Left lung (tissue), 10 donors: ENCODE data around the gene VAC14. TPM values are rescaled to one million over a fixed set of nuclear protein-coding genes. Genes with fewer than 3 reads are reported as not detected.

Experiments used
- ATAC-seq: fragments of 200-7000 bp; cut with Tn5 transposase; one replicate; pipeline ENCODE4 v1.9.1; 2020; ENCODE audit warnings: moderate library complexity
- DNase-seq, 4 donors: peaks; one replicate each; pipeline ENCODE4 v3.0.0-alpha.2; 2013 to 2020
- H3K27ac ChIP-seq, 2 donors: fragments of 200-600 bp; sonication (generic) in 1 of 2; one replicate each; pipeline versions ENCODE4 v1.5.0 to v1.8.0; 2020 to 2021
- H3K27me3 ChIP-seq, 2 donors: fragments of 200-600 bp; sonication (generic) in 1 of 2; one replicate each; pipeline versions ENCODE4 v1.5.0 to v1.8.0; 2020 to 2021
- H3K36me3 ChIP-seq, 2 donors: fragments of 200-600 bp; sonication (generic) in 1 of 2; one replicate each; pipeline versions ENCODE4 v1.5.0 to v1.8.0; 2020 to 2021
- H3K4me1 ChIP-seq, 2 donors: fragments of 200-600 bp; one replicate each; pipeline ENCODE4 v1.8.0; 2021
- H3K4me3 ChIP-seq, 2 donors: fragments of 200-600 bp; sonication (generic) in 1 of 2; one replicate each; pipeline versions ENCODE4 v1.5.0 to v1.8.0; 2020 to 2021; ENCODE audit warnings: mild to moderate bottlenecking in 1 of 2
- H3K9me3 ChIP-seq, 2 donors: fragments of 200-600 bp; sonication (generic) in 1 of 2; one replicate each; pipeline versions ENCODE4 v1.5.0 to v1.8.0; 2020 to 2021
- intact Hi-C, 2 donors: fragments of 100-400 bp; cut with DNase I; formaldehyde crosslinking; loops; one replicate each; pipeline versions ENCODE4 v1.11.2 to v1.14.2; 2022
- polyA plus RNA-seq, 6 donors: library from polyadenylated mRNA; unstranded; fragments of 120-200 nt; gene quantifications; one replicate each; pipeline ENCODE4 v1.2.1, GENCODE V29; 2013; ENCODE audit not compliant: insufficient read length in 6 of 6
- total RNA-seq, 2 donors: library from RNA; stranded (reverse); fragmentation: NEBNext Ultra II Directional; extraction: Animal tissue kit (Norgen Biotek cat#: 25700); gene quantifications; one replicate each; pipeline ENCODE4 v1.2.1, GENCODE V29; 2021
- TF ChIP-seq, protein P1 (sequence below), 2 donors: fragments of 200-600 bp; sonication (generic) in 1 of 2; IDR thresholded peaks; one replicate each; pipeline versions ENCODE4 v1.5.0 to v1.8.0; 2021; ENCODE audit warnings: antibody characterized with exemption in 2 of 2
- donor health status: DM: no; HTN: yes; CAD: no.
- donor health status: DM: no; HTN: no; CAD: no.

VAC14 gene
- total and polyA plus RNA-seq, 8 donors: 22.2 to 53.2 (median 29.2) TPM

GRCh38 chr16:70786020-70786755 is 14.8 kb downstream of the VAC14 start:
- H3K27me3 ChIP-seq: no peaks in the 10 kb centered on the region
- no peaks in the 10 kb centered on the region for H3K9me3 ChIP-seq
- no peak for ATAC-seq
- peaks cover 4 to 6% of the 10 kb centered on the region in 2 donors for H3K4me1 ChIP-seq
- no peak overlapping the region for H3K4me3 ChIP-seq
- intact Hi-C loops: no loop called here
- DNase-seq: no peak
- no peak overlapping the region for H3K27ac ChIP-seq
- H3K36me3 ChIP-seq: peaks cover 0 to 72% of the 10 kb centered on the region in 2 donors
- TF ChIP-seq, protein P1, sequence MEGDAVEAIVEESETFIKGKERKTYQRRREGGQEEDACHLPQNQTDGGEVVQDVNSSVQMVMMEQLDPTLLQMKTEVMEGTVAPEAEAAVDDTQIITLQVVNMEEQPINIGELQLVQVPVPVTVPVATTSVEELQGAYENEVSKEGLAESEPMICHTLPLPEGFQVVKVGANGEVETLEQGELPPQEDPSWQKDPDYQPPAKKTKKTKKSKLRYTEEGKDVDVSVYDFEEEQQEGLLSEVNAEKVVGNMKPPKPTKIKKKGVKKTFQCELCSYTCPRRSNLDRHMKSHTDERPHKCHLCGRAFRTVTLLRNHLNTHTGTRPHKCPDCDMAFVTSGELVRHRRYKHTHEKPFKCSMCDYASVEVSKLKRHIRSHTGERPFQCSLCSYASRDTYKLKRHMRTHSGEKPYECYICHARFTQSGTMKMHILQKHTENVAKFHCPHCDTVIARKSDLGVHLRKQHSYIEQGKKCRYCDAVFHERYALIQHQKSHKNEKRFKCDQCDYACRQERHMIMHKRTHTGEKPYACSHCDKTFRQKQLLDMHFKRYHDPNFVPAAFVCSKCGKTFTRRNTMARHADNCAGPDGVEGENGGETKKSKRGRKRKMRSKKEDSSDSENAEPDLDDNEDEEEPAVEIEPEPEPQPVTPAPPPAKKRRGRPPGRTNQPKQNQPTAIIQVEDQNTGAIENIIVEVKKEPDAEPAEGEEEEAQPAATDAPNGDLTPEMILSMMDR (IDR thresholded peaks at IDR 0.05): no peak

GRCh38 chr16:70784692-70785555 is 16.0 kb downstream of the VAC14 start:
- TF ChIP-seq, protein P1 (IDR thresholded peaks at IDR 0.05): no peak
- Histone ChIP-seq H3K27me3 (no peaks in the 10 kb centered on the region), H3K9me3 (no peaks in the 10 kb centered on the region), H3K4me3 (no peak overlapping the region), H3K4me1 (peaks cover 0 to 6% of the 10 kb centered on the region in 2 donors), H3K36me3 (peaks cover 0 to 85% of the 10 kb centered on the region in 2 donors), H3K27ac (no peak overlapping the region)
- intact Hi-C loops: no loop called here
- ATAC-seq: no peak
- no peak for DNase-seq

- Histone ChIP-seq H3K9me3 (no peaks in the 10 kb centered on the region), H3K36me3 (peaks cover 0 to 98% of the 10 kb centered on the region in 2 donors), H3K27ac (no peak overlapping the region), H3K4me1 (peaks cover 0 to 6% of the 10 kb centered on the region in 2 donors), H3K27me3 (no peaks in the 10 kb centered on the region), H3K4me3 (no peak overlapping the region)
- intact Hi-C loops: no loop called here
- no peak for ATAC-seq
- peak in 1 of 4 donors; percentile 29 for DNase-seq
- TF ChIP-seq, protein P1 (IDR thresholded peaks at IDR 0.05): no peak
Observed at GRCh38 chr16:70782237-70782636, 18.7 kb downstream of the VAC14 start.

DNA sequence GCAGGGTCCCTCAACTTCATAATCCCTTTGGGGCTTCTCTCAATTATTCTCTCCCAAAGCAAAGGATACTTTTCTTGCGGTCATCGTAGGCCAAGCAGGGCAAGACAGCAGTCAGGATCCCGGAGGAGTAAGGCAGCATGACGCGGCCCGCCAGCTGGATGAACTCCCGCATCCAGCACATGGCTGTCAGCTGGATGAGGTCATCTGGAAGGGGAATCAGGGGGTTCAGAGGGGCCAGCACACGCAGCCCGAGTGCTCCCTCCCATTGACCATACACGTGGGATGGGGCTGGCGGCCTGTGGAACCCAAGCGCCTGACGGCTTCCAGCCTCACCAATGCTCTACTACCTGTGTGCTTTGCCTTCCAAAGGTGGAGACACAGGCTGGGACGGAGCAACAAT is 19.2 kb downstream of the VAC14 start:
- peaks cover 0 to 6% of the 10 kb centered on the region in 2 donors for H3K4me1 ChIP-seq
- no peaks in the 10 kb centered on the region for H3K9me3 ChIP-seq
- peak in 1 of 4 donors; percentile 43 for DNase-seq
- no peak overlapping the region for H3K4me3 ChIP-seq
- TF ChIP-seq, protein P1 (IDR thresholded peaks at IDR 0.05): no peak
- ATAC-seq: no peak
- intact Hi-C loops: no loop called here
- H3K27ac ChIP-seq: no peak overlapping the region
- H3K27me3 ChIP-seq: no peaks in the 10 kb centered on the region
- peaks cover 0 to 98% of the 10 kb centered on the region in 2 donors for H3K36me3 ChIP-seq

DNA sequence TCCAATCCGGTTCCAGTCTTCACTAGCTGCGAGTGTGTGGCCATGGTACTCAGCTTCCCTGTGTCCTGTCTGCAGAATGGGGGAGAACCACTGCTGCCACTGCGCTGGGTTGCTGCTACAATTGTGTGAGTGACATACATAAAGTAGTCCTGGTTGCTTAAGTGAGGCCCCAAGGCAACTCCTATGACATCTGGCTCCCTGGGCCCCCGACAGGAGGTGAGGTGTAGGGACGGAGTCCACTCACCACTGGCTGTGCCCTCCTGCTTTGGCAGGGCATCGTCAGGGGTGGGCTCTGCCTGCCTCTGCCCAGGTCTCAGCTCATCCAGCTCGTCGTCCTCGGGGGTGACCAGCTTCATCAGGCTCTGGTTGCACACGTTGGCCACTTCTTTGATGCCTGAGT is 20.4 kb downstream of the VAC14 start:
- H3K9me3 ChIP-seq: no peaks in the 10 kb centered on the region
- intact Hi-C loops: no loop called here
- H3K27ac ChIP-seq: no peak overlapping the region
- TF ChIP-seq, protein P1 (IDR thresholded peaks at IDR 0.05): no peak
- DNase-seq (peak in 1 of 4 donors; percentile 41), ATAC-seq (no peak)
- H3K27me3 ChIP-seq: no peaks in the 10 kb centered on the region
- H3K4me3 ChIP-seq: no peak overlapping the region
- no peaks in the 10 kb centered on the region for H3K4me1 ChIP-seq
- peaks cover 0 to 99% of the 10 kb centered on the region in 2 donors for H3K36me3 ChIP-seq
